HuH-7.5 (cell line): ENCODE measurements around the gene RABGAP1L.
"Not testable (repeated sequence)": the region's sequence is repeated elsewhere in the genome, so short reads cannot be mapped to it uniquely, and the experiment has no call there.

Experiments
- DNase-seq: peaks from one replicate; pipeline ENCODE4 v3.0.0; 2011; ENCODE audit warnings: low spot score

The RABGAP1L gene

GRCh38 chr1:174291059-174291458, 131.7 kb downstream of the RABGAP1L start:
- DNase-seq, result no peak

- no peak for DNase-seq
Observed at GRCh38 chr1:174296309-174296708, 137.0 kb downstream of the RABGAP1L start.

GRCh38 chr1:174297351-174297750, 138.0 kb downstream of the RABGAP1L start:
- no peak for DNase-seq

- DNase-seq, result no peak
Observed at GRCh38 chr1:174301295-174302077, 142.2 kb downstream of the RABGAP1L start.

GRCh38 chr1:174308604-174309003, 149.3 kb downstream of the RABGAP1L start:
- no peak for DNase-seq

- no peak for DNase-seq
Observed at GRCh38 chr1:174309490-174309889, 150.2 kb downstream of the RABGAP1L start.

- no peak for DNase-seq
Observed at GRCh38 chr1:174314433-174314832, 155.1 kb downstream of the RABGAP1L start.

- no peak for DNase-seq
Observed at GRCh38 chr1:174315239-174315638, 155.9 kb downstream of the RABGAP1L start.

GRCh38 chr1:174320897-174321296, 161.6 kb downstream of the RABGAP1L start:
- not testable (repeated sequence) for DNase-seq

GRCh38 chr1:174322202-174322862, 163.0 kb downstream of the RABGAP1L start:
- DNase-seq, result no peak

GRCh38 chr1:174324493-174324892, 165.2 kb downstream of the RABGAP1L start:
- DNase-seq, result no peak

GRCh38 chr1:174324939-174325338, 165.6 kb downstream of the RABGAP1L start:
- no peak for DNase-seq

- no peak for DNase-seq
Observed at GRCh38 chr1:174326278-174326677, 167.0 kb downstream of the RABGAP1L start.

GRCh38 chr1:174333437-174333836, 174.1 kb downstream of the RABGAP1L start:
- no peak for DNase-seq

- no peak for DNase-seq
Observed at GRCh38 chr1:174337000-174337681, 177.8 kb downstream of the RABGAP1L start.

GRCh38 chr1:174340404-174340803, 181.1 kb downstream of the RABGAP1L start:
- DNase-seq, result not testable (repeated sequence)

- no peak for DNase-seq
Observed at GRCh38 chr1:174344162-174344561, 184.8 kb downstream of the RABGAP1L start.

- no peak for DNase-seq
Observed at GRCh38 chr1:174352117-174352516, 192.8 kb downstream of the RABGAP1L start.

GRCh38 chr1:174352883-174353608, 193.7 kb downstream of the RABGAP1L start:
- DNase-seq, result no peak

- no peak for DNase-seq
Observed at GRCh38 chr1:174358344-174358743, 199.0 kb downstream of the RABGAP1L start.

- DNase-seq, result no peak
Observed at GRCh38 chr1:174358786-174359453, 199.6 kb downstream of the RABGAP1L start.

GRCh38 chr1:174359454-174359805, 200.1 kb downstream of the RABGAP1L start:
- no peak for DNase-seq
